Measurements from ENCODE around the gene CALML5.

The CALML5 gene

GRCh38 chr10:5458425-5458824, 40.9 kb downstream of the CALML5 start:
- no peak for TF ChIP-seq REST (IDR thresholded peaks at IDR 0.05; ENCODE audit: low read depth)
- no peak for TF ChIP-seq NFIC (IDR thresholded peaks at IDR 0.05)
- TF ChIP-seq RAD21 (IDR thresholded peaks at IDR 0.05; ENCODE audit: low read depth): no peak
- TF ChIP-seq USF1 (IDR thresholded peaks at IDR 0.05): no peak

GRCh38 chr10:5457741-5458140, 41.6 kb downstream of the CALML5 start:
- TF ChIP-seq REST (IDR thresholded peaks at IDR 0.05; ENCODE audit: low read depth): no peak
- TF ChIP-seq USF1 (IDR thresholded peaks at IDR 0.05): no peak
- no peak for TF ChIP-seq RAD21 (IDR thresholded peaks at IDR 0.05; ENCODE audit: low read depth)
- TF ChIP-seq CEBPB (IDR thresholded peaks at IDR 0.05): no peak
- TF ChIP-seq EGR1 (IDR thresholded peaks at IDR 0.05): no peak
- no peak for TF ChIP-seq TCF12 (IDR thresholded peaks at IDR 0.05; ENCODE audit: low read depth)
- TF ChIP-seq CREB1 (IDR thresholded peaks at IDR 0.05; ENCODE audit: low read depth): no peak
- TF ChIP-seq TAF1 (IDR thresholded peaks at IDR 0.05; ENCODE audit: low read depth): no peak
- no peak for TF ChIP-seq NFIC (IDR thresholded peaks at IDR 0.05)
- no peak for TF ChIP-seq TEAD4 (IDR thresholded peaks at IDR 0.05)
- no peak for TF ChIP-seq YY1 (IDR thresholded peaks at IDR 0.05; ENCODE audit: low read depth)
- no peak for TF ChIP-seq FOXM1 (IDR thresholded peaks at IDR 0.05; ENCODE audit: borderline replicate concordance, low read depth)
- no peak for TF ChIP-seq MAX (IDR thresholded peaks at IDR 0.05)
- no peak for TF ChIP-seq ZBTB7A (IDR thresholded peaks at IDR 0.05; ENCODE audit: low read depth)
- no peak for TF ChIP-seq EP300 (IDR thresholded peaks at IDR 0.05; ENCODE audit: borderline replicate concordance)

- TF ChIP-seq CREB1 (IDR thresholded peaks at IDR 0.05; ENCODE audit: low read depth) (no peak), RAD21 (IDR thresholded peaks at IDR 0.05; ENCODE audit: low read depth) (no peak), USF1 (IDR thresholded peaks at IDR 0.05) (no peak), YY1 (IDR thresholded peaks at IDR 0.05; ENCODE audit: low read depth) (no peak), NFIC (IDR thresholded peaks at IDR 0.05) (no peak), REST (IDR thresholded peaks at IDR 0.05; ENCODE audit: low read depth) (no peak), TAF1 (IDR thresholded peaks at IDR 0.05; ENCODE audit: low read depth) (no peak), FOXM1 (IDR thresholded peaks at IDR 0.05; ENCODE audit: borderline replicate concordance, low read depth) (no peak), MAX (IDR thresholded peaks at IDR 0.05) (no peak), EGR1 (IDR thresholded peaks at IDR 0.05) (no peak), EP300 (IDR thresholded peaks at IDR 0.05; ENCODE audit: borderline replicate concordance) (no peak), TCF12 (IDR thresholded peaks at IDR 0.05; ENCODE audit: low read depth) (no peak)
Observed at GRCh38 chr10:5456563-5456962, 42.8 kb downstream of the CALML5 start.

GRCh38 chr10:5453749-5454489, 45.5 kb downstream of the CALML5 start:
- TF ChIP-seq REST (IDR thresholded peaks at IDR 0.05; ENCODE audit: low read depth): no peak
- TF ChIP-seq CEBPB (IDR thresholded peaks at IDR 0.05): no peak
- TF ChIP-seq USF1 (IDR thresholded peaks at IDR 0.05): no peak
- no peak for TF ChIP-seq MAX (IDR thresholded peaks at IDR 0.05)
- no peak for TF ChIP-seq ZBTB7A (IDR thresholded peaks at IDR 0.05; ENCODE audit: low read depth)
- TF ChIP-seq CREB1 (IDR thresholded peaks at IDR 0.05; ENCODE audit: low read depth): no peak
